NCI-H2227 treated with DMSO at 0.1 percent for 48 hours (cell line): Measurements from ENCODE around the gene ATP10B.
"Not testable (repeated sequence)": the region's sequence is repeated elsewhere in the genome, so short reads cannot be mapped to it uniquely, and the experiment has no call there.

Source experiments
- DNase-seq: peaks from one replicate; lab custom pipeline; 2025; lab: John Stamatoyannopoulos, UW

ATP10B gene, protein sequence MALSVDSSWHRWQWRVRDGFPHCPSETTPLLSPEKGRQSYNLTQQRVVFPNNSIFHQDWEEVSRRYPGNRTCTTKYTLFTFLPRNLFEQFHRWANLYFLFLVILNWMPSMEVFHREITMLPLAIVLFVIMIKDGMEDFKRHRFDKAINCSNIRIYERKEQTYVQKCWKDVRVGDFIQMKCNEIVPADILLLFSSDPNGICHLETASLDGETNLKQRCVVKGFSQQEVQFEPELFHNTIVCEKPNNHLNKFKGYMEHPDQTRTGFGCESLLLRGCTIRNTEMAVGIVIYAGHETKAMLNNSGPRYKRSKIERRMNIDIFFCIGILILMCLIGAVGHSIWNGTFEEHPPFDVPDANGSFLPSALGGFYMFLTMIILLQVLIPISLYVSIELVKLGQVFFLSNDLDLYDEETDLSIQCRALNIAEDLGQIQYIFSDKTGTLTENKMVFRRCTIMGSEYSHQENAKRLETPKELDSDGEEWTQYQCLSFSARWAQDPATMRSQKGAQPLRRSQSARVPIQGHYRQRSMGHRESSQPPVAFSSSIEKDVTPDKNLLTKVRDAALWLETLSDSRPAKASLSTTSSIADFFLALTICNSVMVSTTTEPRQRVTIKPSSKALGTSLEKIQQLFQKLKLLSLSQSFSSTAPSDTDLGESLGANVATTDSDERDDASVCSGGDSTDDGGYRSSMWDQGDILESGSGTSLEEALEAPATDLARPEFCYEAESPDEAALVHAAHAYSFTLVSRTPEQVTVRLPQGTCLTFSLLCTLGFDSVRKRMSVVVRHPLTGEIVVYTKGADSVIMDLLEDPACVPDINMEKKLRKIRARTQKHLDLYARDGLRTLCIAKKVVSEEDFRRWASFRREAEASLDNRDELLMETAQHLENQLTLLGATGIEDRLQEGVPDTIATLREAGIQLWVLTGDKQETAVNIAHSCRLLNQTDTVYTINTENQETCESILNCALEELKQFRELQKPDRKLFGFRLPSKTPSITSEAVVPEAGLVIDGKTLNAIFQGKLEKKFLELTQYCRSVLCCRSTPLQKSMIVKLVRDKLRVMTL (N-terminal part only)

DNA sequence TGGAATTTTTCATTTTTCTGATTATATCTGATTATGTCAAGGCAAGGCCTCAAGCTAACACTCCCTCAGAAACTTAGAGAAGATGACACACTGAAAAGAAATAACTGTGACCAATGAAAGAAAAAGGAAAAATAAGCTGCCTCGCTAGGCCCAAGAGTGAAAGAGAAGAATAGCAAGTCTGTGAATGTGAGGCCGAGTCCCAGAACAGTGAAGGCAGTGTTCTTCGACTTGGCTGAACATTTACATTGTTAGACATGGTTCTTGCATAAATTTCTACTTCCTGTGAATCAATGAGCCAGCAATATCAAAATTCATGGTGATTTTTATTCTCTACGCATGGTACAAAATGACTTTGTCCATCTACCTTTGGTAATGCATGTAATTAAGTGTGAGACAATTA is at the start of gene ATP10B:
Gene ATP10B (minus strand): TSS at position 163 of the 400 bp plus-strand sequence. CDS start 164,137 bp downstream, outside the sequence.
- no peak for DNase-seq

DNA sequence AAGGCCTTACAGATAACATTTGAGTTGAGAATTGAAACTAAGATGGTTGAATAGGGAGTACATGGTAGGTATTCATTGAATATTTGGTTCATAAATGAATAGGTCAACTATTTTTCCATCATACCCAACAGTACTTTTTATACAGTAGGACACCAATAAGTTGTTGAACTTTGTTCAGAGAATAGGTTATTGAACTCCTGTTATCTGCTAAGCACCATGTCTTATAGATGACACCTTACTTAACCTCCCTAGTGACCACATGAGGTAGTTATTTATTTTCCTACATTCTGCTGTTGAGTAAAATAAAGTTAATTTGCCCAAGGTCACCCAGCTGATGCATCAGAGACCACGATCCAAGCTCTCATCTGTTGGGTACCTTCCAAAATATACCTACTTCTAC is 49.6 kb upstream of the ATP10B start:
- DNase-seq, result no peak

DNA sequence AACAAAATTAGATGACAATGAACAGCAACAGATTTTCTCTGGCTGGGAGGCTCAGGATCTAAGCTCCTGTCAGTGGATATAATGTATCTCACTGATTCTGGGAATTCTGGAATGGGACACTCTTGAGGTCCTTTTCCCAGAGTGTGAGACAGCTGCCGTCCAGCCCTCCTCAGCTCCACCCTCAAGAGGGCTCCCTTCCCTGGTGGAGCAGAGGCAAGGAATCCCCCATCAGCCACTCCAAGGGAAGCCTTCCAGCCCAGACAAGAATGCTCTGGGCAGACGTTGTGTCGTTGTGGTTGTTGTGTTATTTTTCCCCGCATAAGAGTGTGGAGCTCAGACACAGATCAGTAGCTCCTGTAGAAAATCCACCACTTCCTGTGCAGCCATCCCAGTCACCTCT is 47.7 kb upstream of the ATP10B start:
- DNase-seq, result no peak

DNA sequence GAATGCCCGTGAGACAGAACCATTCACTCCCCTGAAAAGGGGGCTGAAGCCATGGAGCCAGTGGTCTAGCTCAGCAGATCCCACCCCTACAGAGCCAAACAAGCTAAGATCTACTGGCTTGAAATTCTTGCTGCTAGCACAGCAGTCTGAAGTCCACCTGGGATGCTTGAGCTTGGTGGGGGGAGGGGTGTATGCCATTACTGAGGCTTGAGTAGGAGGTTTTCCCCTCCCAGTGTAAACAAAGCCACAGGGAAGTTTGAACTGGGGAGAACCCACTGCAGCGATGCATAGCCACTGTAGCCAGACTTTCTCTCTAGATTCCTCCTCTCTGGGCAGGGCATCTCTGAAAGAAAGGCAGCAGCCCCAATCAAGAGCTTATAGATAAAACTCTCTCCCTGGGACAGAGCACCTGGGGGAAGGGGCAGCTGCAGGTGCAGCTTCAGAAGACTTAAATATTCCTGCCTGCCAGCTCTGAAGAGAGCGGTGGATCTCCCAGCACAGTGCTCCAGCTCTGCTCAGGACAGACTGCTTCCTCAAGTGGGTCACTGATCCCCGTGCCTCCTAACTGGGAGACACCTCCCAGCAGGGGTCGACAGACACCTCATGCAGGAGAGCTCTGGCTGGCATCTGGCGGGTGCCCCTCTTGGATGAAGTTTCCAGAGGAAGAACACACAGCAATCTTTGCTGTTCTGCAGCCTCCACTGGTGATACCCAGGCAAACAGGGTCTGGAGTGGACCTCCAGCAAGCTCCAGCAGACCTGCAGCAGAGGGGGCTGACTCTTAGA is 41.4 kb upstream of the ATP10B start:
- not testable (repeated sequence) for DNase-seq

DNA sequence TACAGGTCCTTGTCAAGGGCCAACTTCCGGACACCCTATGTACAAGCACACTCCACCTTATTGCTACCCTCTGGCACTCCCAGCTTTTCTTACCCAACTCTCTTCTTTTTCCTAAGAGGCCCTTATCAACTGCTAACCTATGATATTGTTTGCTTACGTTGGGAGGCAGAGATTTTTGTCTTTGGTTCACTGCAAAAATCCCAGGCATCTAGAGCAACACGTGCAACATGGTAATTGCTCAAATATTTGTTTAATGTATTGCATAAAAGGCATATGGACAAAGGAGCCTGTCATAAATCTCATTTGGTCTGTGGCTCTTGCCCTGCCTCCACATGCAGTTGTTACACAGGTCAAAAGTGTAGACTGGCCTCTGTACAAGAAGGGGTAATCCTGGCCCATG is 35.8 kb upstream of the ATP10B start:
- DNase-seq, result no peak

DNA sequence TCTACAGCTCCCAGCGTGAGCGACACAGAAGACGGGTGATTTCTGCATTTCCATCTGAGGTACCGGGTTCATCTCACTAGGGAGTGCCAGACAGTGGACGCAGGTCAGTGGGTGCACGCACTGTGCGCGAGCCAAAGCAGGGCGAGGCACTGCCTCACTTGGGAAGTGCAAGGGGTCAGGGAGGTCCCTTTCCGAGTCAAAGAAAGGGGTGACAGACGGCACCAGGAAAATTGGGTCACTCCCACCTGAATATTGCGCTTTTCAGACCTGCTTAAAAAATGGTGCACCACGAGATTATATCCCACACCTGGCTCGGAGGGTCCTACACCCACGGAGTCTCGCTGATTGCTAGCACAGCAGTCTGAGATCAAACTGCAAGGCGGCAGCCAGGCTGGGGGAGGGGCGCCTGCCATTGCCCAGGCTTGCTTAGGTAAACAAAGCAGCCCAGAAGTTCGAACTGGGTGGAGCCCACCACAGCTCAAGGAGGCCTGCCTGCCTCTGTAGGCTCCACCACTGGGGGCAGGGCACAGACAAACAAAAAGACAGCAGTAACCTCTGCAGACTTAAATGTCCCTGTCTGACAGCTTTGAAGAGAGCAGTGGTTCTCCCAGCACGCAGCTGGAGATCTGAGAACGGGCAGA is 21.7 kb upstream of the ATP10B start:
- DNase-seq, result not testable (repeated sequence)

DNA sequence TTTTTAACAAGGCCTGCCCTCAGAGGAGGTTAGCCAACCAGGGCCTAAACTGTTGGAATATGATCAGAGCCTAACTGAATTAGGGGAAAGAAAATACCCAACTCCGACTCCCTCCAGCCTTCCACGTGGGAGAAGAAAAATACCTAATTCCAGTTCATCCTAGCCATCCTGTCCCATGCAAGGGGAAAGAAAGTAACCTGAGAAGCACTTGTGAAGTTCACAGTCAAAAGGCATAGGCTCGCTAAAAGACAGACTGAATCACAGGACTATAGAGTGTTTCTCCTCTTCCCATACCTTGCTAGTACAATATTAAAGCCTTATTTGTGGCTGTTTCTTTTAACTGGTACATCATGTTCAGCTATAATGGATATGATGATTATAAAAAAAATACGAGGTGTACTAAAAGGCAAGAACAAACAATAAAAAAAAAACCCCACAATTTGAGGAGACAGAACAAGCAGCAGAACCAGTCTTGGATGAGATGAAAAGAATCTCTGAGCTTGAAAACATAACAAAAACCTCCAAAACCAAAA is 18.0 kb upstream of the ATP10B start:
- no peak for DNase-seq

- DNase-seq, result no peak
Observed at GRCh38 chr5:160867976-160868375, 16.0 kb upstream of the ATP10B start.

DNA sequence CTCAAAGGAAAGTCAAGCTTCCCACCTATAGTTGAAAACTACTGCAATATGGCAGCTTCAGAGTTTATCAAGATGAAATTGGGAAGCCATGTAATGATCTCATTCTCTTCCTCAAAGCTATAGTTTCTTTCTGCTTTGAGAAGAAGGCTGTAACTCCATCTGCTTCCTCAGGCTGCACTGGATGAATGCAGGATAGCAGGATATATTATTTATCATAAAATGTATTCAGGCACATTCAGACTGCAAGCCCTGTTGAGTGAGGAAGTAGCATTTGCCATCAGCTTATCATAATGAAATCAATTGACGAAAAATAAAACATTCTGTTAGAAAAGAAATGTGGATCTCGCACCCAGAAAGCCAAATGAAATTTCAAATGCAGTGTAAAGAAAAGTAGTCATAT is 560 bp downstream of the ATP10B start:
- no peak for DNase-seq

DNA sequence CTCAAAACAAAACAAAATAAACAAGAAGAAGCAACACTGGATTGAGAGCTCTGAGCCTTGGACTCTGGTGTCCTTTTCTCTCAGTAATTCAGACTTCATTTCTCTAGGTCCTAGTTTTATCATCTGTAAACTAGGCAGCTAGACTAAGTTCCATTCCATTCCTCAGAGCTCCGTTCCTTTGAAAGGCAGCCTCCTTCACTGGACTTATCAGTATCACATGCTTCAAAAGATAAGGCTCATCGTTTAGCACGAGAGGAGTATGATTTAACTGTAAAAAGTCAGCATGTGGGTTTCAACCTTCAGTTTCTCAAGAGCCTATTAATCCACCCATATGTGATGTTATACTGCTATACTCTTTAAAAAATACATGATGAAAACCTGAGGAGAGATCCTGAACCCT is 1.6 kb downstream of the ATP10B start:
- DNase-seq, result no peak

- DNase-seq, result no peak
Observed at GRCh38 chr5:160847526-160848085, 4.4 kb downstream of the ATP10B start.

DNA sequence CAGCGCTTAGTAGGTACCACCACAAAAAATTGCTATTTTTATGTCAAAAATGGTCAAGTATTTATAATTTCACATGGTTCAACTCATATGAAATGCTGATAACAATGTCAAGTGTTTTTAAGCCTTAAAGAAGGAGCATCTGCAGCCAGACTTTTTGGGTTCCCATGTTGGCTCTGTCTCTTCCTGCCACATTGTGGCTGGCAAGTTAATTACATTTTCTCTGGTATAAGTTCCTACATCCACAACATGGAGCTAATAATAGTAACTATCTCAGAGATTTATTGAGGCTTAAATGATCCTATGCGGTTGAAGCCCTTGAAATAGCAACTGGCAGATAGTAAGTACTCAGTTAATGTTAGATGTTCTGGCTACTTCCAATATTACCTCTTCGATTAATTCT is 5.4 kb downstream of the ATP10B start:
- DNase-seq, result no peak

- no peak for DNase-seq
Observed at GRCh38 chr5:160844177-160844576, 7.8 kb downstream of the ATP10B start.

- DNase-seq, result no peak
Observed at GRCh38 chr5:160843240-160843639, 8.8 kb downstream of the ATP10B start.

DNA sequence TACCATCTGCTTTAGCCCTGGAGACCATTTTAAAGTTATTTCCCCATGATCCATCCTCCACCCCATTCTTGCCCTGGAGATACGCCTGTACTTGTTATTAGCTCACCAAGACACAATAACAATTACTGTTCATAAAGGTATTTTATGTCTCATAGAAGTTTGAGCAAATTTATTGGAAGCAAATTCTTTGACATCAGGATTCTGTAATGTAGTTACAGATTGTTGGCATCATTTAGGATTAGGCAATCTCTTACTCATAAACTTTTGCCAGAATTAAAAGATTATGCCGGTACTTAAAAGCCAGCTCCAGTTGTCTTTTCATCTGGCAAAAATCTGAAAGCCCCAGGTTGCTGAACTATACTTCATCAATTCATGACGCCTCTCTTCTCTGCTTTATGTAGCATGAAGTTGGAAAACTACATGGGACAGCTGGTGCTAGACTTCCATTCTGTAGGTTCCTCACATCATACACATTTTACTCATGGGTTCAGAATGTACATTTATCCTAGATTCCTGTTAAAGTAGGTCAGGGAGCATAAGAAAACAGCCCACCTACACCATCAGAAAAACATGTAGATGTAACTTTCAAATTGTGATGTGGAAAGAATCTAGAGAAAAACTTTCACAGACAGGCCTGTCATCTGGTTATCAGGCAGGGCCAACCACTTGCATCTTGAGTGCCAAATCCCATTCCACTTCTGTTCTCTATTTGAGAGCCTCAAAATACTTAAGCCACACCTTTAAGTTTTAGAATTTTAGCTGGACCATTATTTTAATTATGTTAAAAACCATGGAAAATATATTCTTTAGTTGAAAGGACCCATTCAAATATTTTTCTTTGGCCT is 14.0 kb downstream of the ATP10B start:
- no peak for DNase-seq

GRCh38 chr5:160837211-160837610 is 14.8 kb downstream of the ATP10B start:
- DNase-seq, result no peak

- no peak for DNase-seq
Observed at GRCh38 chr5:160835818-160836528, 16.0 kb downstream of the ATP10B start.

GRCh38 chr5:160835376-160835775 is 16.6 kb downstream of the ATP10B start:
- no peak for DNase-seq

GRCh38 chr5:160833806-160834205 is 18.2 kb downstream of the ATP10B start:
- DNase-seq, result no peak
